HG03095 (cell line): ENCODE measurements around the gene CNPY3.
"Not testable (repeated sequence)": the region's sequence is repeated elsewhere in the genome, so short reads cannot be mapped to it uniquely, and the experiment has no call there.

Source experiments
- ATAC-seq: cut with Tn5 transposase; IDR thresholded peaks from one replicate; pipeline ENCODE4 v1.9.1; 2021; ENCODE audit warnings: moderate library complexity; ENCODE audit not compliant: unreplicated experiment

CNPY3 gene

GRCh38 chr6:42914546-42914945, 14.7 kb upstream of the CNPY3 start:
- no peak for ATAC-seq

GRCh38 chr6:42915732-42916131, 13.5 kb upstream of the CNPY3 start, which contains the start of gene PTCRA:
Gene PTCRA, plus strand, starts transcription at chr6:42916053. Its CDS starts 17 bp downstream, at chr6:42916070.
- no peak for ATAC-seq

DNA sequence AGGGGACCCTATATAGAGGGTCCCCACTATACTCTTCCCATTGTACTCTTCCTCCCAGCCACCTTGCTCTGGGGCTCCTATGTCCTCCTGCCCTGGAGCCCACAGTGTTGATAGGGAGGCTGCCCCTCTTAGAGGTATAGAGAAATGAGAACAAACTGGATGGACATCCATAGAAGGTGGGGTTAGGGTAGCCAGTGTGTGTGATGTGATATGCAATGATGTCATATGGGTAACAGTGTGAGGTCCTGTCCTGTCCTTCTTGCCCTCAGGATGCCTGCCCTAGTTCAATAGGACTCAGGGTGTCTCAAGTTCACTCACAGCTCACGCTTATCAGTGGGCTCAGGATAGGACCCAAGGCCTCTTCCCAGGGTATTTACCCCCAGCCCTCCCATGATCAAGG, 13.0 kb upstream of the CNPY3 start:
- no peak for ATAC-seq

- no peak for ATAC-seq
Measured at GRCh38 chr6:42921801-42922200, 7.5 kb upstream of the CNPY3 start.

DNA sequence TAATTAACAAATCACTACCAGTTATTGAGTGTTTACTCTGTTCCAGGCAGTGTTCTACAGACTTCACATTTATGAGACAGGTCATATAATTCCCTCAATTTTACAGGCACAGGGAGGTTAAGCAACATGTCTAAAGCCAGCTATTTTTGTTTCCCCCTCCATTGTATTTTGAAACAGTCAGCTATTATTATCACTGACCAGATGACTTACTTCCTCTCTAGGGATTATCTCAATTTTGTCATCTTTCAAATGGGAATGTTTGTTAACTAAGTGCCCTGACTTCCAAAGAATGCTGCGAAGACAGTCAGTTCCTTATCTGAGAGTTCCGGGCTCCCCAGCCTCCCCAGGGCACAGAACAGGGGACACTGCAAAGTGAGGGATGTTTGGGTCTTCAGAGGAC, 5.6 kb upstream of the CNPY3 start:
- ATAC-seq: no peak

GRCh38 chr6:42925248-42925857, 3.9 kb upstream of the CNPY3 start:
- no peak for ATAC-seq

DNA sequence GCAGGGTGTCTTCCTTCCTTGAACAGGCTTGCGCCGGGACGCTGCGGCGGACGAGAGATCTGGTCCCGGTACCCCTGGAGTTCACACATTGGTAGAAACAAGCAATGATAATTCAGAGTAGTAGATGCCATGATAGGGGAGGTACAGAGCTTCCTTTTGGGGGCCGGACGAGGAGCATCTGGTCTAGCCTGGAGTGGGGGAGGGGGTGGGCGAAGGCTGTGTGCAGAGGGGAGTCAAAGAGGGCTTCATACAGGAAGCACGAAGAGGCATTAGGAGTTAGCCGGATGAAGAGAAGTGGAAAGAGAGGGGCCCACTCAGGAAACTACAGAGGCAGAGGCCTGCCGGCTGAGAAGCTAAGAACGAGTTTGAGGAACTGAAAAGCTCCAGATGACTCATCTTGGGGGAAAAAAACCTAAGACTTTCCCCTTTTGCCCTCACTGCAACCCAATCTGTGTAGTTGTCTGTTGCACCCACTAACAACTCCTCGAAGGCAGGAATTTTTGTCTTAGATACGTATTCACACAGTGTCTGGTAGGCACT, 611 bp downstream of the CNPY3 start:
- ATAC-seq: peak; percentile 52

GRCh38 chr6:42932412-42932811, 3.1 kb downstream of the CNPY3 start:
- no peak for ATAC-seq

- no peak for ATAC-seq
Measured at GRCh38 chr6:42933205-42933604, 3.9 kb downstream of the CNPY3 start.

- no peak for ATAC-seq
Measured at GRCh38 chr6:42935322-42935721, 6.0 kb downstream of the CNPY3 start.

GRCh38 chr6:42936398-42936797, 7.1 kb downstream of the CNPY3 start:
- no peak for ATAC-seq

GRCh38 chr6:42937548-42938427, 8.5 kb downstream of the CNPY3 start:
- ATAC-seq: no peak

DNA sequence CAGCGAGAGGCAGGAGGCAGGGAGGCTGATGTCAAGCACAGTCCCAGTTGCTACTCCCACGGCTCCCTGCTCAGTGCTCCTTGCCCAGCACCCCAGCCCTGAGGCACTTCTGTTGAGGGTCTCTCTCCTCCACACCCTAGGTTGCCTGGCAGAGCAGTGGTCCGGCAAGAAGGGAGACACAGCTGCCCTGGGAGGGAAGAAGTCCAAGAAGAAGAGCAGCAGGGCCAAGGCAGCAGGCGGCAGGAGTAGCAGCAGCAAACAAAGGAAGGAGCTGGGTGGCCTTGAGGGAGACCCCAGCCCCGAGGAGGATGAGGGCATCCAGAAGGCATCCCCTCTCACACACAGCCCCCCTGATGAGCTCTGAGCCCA, 9.1 kb downstream of the CNPY3 start:
- ATAC-seq: no peak

- no peak for ATAC-seq
Measured at GRCh38 chr6:42938987-42939809, 9.9 kb downstream of the CNPY3 start.

- ATAC-seq: no peak
Measured at GRCh38 chr6:42939810-42940167, 10.5 kb downstream of the CNPY3 start.

DNA sequence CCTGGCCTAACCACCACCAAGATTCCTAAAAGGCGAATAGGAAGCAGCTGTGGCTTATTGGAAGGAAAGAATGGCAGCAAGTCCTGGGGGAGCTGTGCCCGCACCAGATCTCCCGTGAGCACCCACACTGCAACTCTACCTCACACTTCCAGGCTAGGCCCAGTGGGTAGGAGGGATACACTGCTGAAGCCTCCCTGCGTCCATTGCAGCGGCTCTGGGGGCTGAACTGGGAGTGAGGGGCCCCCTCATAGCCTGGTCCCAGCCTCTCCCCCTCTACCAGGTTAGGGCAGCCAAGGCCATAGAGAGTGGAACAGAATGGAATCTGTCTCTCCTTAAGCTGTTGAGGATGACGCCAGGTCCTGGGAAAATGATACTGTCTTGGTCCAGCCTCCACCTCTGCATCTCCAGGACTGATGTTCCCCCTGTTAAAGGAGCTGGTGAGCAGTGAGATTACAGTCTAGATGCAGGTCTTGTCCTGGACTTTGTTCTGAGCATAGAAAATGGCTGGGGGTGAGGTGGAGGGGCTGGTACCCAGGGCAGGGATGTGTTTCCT, 11.3 kb downstream of the CNPY3 start:
- no peak for ATAC-seq

DNA sequence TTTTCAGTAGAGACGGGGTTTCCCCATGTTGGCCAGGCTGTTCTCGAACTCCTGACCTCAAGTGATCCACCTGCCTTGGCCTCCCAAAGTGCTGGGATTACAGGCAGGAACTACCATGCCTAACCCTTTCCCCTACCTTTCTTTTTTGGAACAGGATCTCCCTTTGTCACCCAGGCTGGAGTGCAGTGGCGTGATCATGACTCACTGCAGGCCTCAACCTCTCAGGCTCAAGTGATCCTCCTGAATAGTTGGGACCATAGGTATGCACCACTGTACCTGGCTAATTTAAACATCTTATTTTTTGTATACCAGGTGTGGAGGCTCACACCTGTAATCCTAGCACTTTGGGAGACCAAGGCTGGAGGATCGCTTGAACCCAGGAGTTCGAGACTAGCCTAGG, 12.1 kb downstream of the CNPY3 start:
- not testable (repeated sequence) for ATAC-seq

DNA sequence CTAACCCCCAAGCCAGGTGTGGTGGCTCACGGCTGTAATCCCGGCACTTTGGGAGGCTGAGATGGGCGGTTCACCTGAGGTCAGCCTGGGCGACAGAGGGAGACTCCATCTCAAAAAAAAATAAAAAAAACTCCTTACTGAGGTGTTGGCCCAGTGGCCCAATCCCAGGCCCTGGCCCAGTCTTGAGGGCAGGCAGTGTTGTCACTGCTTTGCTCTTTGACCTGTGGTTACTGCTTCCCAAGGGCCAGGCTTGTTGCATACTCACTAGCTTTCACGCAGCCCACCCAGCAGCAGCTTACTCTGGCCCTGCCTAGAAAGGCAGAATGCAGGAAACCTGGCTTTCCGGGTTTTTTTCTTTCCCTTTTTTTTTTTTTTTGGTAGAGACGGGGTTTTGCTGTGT, 13.2 kb downstream of the CNPY3 start:
- no peak for ATAC-seq

DNA sequence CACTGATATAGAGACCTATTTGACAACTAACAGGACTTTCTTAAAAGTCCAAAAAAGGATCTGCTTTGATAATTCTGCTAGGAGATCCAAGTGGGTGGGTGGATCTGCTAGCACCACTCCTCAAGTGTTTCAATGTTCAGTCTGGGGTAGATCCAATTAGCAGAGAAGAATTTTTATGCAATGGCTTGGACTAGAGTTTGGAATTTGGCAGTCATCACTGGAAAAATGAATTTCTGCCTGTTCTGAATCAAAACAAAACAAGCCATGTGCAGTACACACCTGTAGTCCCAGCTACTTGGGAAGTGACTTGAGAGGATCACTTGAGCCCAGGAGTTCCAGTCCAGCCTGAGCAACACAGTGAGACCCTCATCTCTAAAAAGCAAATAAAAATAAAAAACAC, 18.7 kb downstream of the CNPY3 start:
- no peak for ATAC-seq

DNA sequence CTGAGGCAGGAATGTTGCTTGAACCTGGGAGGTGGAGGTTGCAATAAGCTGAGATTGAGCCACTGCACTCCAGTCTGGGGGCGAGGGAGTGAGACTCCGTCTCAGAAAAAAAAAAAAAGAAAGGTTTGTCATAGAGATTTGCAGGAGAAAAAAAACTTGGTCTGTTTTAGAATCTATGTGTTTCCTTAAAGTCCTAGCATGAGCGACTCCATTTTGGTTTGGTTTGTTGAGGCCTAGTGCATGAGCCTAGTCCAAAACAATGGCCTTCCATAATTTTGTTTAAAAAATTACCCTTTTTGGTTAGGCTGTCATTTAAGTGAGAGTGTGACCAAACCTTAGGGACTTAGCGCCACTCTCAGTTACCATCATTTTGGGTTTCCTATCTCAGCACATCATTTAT, 23.1 kb downstream of the CNPY3 start:
- ATAC-seq: no peak

DNA sequence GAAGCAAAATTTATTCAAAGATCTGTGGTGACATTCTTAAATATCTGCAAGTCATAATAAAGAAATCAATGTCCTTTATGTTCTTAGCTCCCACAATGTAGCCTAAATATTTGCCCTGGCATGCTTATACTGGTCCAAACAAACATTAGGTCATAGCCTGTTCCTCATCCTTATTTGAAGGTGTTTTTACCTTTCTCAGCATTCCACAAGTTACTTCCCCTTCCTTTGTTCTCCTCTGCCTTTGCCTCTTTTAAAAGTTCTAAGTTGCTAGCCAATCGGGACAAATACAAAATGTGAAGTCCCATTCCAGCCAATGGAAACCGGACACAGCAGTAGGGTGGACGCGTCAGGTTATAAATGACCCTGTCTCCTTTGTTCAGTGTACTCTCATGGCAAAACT, 25.1 kb downstream of the CNPY3 start:
- not testable (repeated sequence) for ATAC-seq
